Colonic mucosa (tissue), 4 donors: ENCODE measurements around the gene MED13L. TPM values are rescaled to one million over a fixed set of nuclear protein-coding genes. Genes with fewer than 3 reads are reported as not detected.

Source experiments
- DNase-seq: peaks from one replicate; pipeline ENCODE4 v3.0.0-alpha.2; 2020
- H3K27ac ChIP-seq: fragments of 200-600 bp; one replicate; pipeline ENCODE4 v1.8.0; 2021
- H3K27me3 ChIP-seq: fragments of 200-600 bp; one replicate; pipeline ENCODE4 v1.8.0; 2021
- H3K36me3 ChIP-seq: fragments of 200-600 bp; one replicate; pipeline ENCODE4 v1.8.0; 2021
- H3K4me1 ChIP-seq: fragments of 200-600 bp; one replicate; pipeline ENCODE4 v1.8.0; 2021; ENCODE audit warnings: mild to moderate bottlenecking
- H3K4me3 ChIP-seq: fragments of 200-600 bp; one replicate; pipeline ENCODE4 v1.8.0; 2021
- H3K9ac ChIP-seq, 2 donors: one replicate each; pipeline ENCODE4 v1.7.0; 2013; ENCODE audit warnings: control low read depth in 2 of 2, low read depth in 2 of 2, low read length in 2 of 2
- H3K9me3 ChIP-seq: fragments of 200-600 bp; one replicate; pipeline ENCODE4 v1.8.0; 2021
- intact Hi-C: fragments of 100-400 bp; cut with DNase I; formaldehyde crosslinking; loops from one replicate; pipeline ENCODE4 v1.14.1; 2022
- total RNA-seq, 2 donors: library from RNA; stranded (reverse); fragmentation: NEBNext Ultra II Directional in 1 of 2; extraction: Animal tissue kit (Norgen Biotek cat#: 25700) in 1 of 2; gene quantifications; one replicate each; pipeline ENCODE4 v1.2.1, GENCODE V29; 2021
- TF ChIP-seq, protein P1 (sequence below): fragments of 200-600 bp; IDR thresholded peaks from one replicate; pipeline ENCODE4 v1.8.0; 2022; ENCODE audit warnings: antibody characterized with exemption, mild to moderate bottlenecking
- donor health status: healthy.
- donor health status: DM: no; HTN: no; CAD: no.
- donor health status: DM: no; HTN: no; CAD: no.

The MED13L gene
- total RNA-seq, 2 donors from 2014 or later = 73.8 to 92.6 TPM

DNA sequence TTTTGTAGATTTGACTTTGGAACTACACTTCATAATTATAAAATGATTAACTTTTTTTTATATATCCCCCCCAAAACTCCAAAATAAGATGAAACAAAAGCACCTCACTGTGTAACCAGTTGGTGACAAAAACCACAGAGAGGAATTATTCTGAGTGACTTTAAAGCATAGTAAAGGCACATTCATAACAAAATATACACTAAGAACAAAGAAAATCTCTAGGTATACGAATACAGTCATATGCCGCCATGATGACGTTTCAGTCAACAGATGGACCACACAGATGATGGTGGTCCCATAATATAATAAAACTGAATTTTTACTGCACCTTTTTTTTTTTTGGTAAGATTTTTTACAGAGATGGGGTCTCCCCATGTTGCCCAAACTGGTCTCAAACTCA is 70.7 kb downstream of the MED13L start:
- H3K4me1 ChIP-seq = no peaks in the 10 kb centered on the region

DNA sequence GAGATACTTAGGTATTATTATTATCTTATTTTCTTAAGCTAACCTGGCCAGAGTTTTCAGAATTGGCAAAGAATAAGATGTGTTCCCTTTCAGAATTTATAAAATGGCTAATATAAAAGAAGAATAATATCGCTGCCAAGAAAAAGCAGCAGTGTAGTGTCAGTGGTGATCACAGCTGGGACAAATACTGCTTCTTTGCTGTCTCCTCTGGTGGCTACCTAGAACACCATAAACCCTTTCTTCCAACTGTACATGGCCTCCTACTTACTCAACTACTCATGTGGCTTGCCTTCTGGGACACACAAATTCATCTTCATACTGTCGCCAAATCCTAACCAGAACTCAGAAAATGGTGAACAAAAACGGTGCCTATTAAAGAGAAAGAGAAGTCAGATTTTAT is 72.7 kb downstream of the MED13L start:
- intact Hi-C loops = no loop called here
- H3K4me3 ChIP-seq = no peak overlapping the region
- no peak for DNase-seq
- no peaks in the 10 kb centered on the region for H3K36me3 ChIP-seq
- no peak overlapping the region for H3K9ac ChIP-seq
- H3K4me1 ChIP-seq = no peaks in the 10 kb centered on the region
- no peaks in the 10 kb centered on the region for H3K27me3 ChIP-seq
- H3K9me3 ChIP-seq = no peaks in the 10 kb centered on the region
- H3K27ac ChIP-seq = no peak overlapping the region
- TF ChIP-seq, protein P1, sequence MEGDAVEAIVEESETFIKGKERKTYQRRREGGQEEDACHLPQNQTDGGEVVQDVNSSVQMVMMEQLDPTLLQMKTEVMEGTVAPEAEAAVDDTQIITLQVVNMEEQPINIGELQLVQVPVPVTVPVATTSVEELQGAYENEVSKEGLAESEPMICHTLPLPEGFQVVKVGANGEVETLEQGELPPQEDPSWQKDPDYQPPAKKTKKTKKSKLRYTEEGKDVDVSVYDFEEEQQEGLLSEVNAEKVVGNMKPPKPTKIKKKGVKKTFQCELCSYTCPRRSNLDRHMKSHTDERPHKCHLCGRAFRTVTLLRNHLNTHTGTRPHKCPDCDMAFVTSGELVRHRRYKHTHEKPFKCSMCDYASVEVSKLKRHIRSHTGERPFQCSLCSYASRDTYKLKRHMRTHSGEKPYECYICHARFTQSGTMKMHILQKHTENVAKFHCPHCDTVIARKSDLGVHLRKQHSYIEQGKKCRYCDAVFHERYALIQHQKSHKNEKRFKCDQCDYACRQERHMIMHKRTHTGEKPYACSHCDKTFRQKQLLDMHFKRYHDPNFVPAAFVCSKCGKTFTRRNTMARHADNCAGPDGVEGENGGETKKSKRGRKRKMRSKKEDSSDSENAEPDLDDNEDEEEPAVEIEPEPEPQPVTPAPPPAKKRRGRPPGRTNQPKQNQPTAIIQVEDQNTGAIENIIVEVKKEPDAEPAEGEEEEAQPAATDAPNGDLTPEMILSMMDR = no peak

More for the DNA sequence above, 70.7 kb downstream of the MED13L start:
- TF ChIP-seq, protein P1 = no peak
- Histone ChIP-seq H3K9ac (no peak overlapping the region), H3K4me3 (no peak overlapping the region), H3K36me3 (no peaks in the 10 kb centered on the region), H3K27ac (no peak overlapping the region), H3K27me3 (no peaks in the 10 kb centered on the region), H3K9me3 (no peaks in the 10 kb centered on the region)
- intact Hi-C loops = no loop called here
- DNase-seq = no peak

DNA sequence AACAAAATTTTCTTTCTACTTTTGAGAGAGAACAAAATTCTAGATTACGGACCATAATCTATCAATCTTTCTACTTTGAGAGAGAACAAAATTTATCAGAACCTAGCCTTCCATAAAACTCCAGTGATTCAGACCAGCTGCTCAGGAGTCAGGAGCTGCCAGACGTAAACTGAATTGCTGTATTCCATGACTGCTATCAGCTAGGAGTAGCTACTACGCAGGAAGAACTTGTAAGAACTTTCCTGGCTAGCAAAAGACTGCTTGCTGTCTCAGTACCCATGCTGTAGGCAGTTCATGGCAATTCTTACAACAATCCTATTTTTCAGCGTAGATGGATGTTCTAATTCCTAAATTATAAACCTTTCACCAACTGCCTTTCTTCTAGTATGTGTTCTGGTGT is 73.3 kb downstream of the MED13L start:
- H3K9ac ChIP-seq = no peak overlapping the region
- no peak for DNase-seq
- no peaks in the 10 kb centered on the region for H3K27me3 ChIP-seq
- intact Hi-C loops = no loop called here
- no peak overlapping the region for H3K4me3 ChIP-seq
- H3K27ac ChIP-seq = no peak overlapping the region
- no peaks in the 10 kb centered on the region for H3K9me3 ChIP-seq
- TF ChIP-seq, protein P1 = no peak
- H3K4me1 ChIP-seq = no peaks in the 10 kb centered on the region
- no peaks in the 10 kb centered on the region for H3K36me3 ChIP-seq

DNA sequence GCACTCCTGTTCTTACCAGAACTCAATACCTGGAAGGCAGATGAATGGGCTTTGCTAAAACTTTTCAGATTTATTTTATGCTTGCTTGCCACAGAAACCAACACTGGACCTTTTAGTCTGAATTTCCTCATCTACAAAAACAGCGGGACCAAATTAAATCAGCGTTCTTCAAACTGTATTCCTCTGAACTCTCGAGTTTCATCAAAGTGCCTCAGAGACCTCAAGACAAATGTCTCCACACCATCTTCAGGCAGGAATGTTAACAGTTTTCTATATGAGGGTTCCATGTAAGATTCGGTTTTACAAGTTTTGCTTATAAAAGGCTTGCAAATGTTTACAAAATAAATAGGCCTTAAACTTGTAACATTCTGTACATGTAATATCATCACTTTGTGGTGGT is 74.6 kb downstream of the MED13L start:
- H3K9me3 ChIP-seq = no peaks in the 10 kb centered on the region
- H3K36me3 ChIP-seq = no peaks in the 10 kb centered on the region
- no peak overlapping the region for H3K9ac ChIP-seq
- H3K4me3 ChIP-seq = no peak overlapping the region
- H3K4me1 ChIP-seq = no peaks in the 10 kb centered on the region
- no peak for DNase-seq
- no peaks in the 10 kb centered on the region for H3K27me3 ChIP-seq
- TF ChIP-seq, protein P1 = no peak
- intact Hi-C loops = no loop called here
- H3K27ac ChIP-seq = no peak overlapping the region

DNA sequence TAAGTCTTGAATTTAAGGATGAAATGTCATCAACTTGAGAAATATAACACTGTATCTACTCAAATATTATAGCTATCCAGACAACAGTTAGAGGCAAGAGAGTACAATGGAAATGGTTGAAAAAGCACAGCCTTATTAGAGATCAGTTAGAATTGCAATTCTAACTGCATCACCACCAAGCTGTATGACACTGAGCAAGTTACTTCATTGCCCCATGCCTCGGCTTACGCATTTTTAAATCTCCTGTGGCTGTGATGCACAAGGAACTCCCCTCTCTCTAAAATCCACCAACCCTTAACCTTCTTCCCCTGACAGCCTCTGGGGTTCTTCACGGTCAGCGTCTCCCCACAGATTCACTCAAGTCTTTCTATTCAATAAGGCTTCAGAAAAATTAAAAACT is 75.1 kb downstream of the MED13L start:
- Histone ChIP-seq H3K27ac (no peak overlapping the region), H3K9ac (no peak overlapping the region), H3K27me3 (no peaks in the 10 kb centered on the region), H3K4me1 (no peaks in the 10 kb centered on the region), H3K9me3 (no peaks in the 10 kb centered on the region), H3K36me3 (no peaks in the 10 kb centered on the region), H3K4me3 (no peak overlapping the region)
- TF ChIP-seq, protein P1 = no peak
- intact Hi-C loops = no loop called here
- no peak for DNase-seq

DNA sequence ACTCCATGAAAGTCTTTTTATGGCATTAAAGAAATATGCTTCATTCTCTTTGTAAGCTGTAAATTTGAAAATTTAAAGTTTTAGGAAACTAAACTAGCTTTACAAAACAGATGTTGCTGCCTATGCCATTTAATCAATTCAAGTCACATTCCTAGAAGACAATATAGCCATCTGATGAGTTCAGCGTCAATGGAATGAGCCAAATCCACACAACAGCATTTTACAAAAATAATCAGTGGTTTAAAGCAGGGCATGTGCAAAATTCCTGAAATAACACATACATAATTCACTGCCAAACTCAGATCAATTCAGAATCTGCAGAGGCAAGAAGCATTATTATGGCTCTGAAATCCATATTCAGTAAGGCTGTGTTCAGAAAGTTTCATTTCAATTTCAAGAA is 75.6 kb downstream of the MED13L start:
- Histone ChIP-seq H3K36me3 (no peaks in the 10 kb centered on the region), H3K27me3 (no peaks in the 10 kb centered on the region), H3K27ac (no peak overlapping the region), H3K9me3 (no peaks in the 10 kb centered on the region), H3K9ac (no peak overlapping the region), H3K4me1 (peaks cover under 1% of the 10 kb centered on the region), H3K4me3 (no peak overlapping the region)
- no peak for DNase-seq
- intact Hi-C loops = no loop called here
- TF ChIP-seq, protein P1 = no peak
